ENCODE data around the gene TMEM121. TPM values are rescaled to one million over a fixed set of nuclear protein-coding genes. Genes with fewer than 3 reads are reported as not detected.

Gene TMEM121
- total and polyA plus RNA-seq, 8 donors = 2.4 to 5.4 (median 3.2) TPM

- Histone ChIP-seq H3K9me3 (no peaks in the 10 kb centered on the region), H3K27me3 (peaks cover 0 to 70% of the 10 kb centered on the region in 2 donors), H3K4me3 (no peak overlapping the region), H3K27ac (peak overlapping the region in 1 of 2 donors; percentile 97), H3K4me1 (peaks cover 61 to 99% of the 10 kb centered on the region in 2 donors), H3K36me3 (no peaks in the 10 kb centered on the region)
- TF ChIP-seq, protein P1, sequence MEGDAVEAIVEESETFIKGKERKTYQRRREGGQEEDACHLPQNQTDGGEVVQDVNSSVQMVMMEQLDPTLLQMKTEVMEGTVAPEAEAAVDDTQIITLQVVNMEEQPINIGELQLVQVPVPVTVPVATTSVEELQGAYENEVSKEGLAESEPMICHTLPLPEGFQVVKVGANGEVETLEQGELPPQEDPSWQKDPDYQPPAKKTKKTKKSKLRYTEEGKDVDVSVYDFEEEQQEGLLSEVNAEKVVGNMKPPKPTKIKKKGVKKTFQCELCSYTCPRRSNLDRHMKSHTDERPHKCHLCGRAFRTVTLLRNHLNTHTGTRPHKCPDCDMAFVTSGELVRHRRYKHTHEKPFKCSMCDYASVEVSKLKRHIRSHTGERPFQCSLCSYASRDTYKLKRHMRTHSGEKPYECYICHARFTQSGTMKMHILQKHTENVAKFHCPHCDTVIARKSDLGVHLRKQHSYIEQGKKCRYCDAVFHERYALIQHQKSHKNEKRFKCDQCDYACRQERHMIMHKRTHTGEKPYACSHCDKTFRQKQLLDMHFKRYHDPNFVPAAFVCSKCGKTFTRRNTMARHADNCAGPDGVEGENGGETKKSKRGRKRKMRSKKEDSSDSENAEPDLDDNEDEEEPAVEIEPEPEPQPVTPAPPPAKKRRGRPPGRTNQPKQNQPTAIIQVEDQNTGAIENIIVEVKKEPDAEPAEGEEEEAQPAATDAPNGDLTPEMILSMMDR (IDR thresholded peaks at IDR 0.05) = no peak
- intact Hi-C loops (cut with DNase I) = loop anchor here in 1 of 2 donors (5.0 kb wide), 1 partner anchor 113 kb away; no protein-coding TSS in a partner anchor
- ATAC-seq (no peak), DNase-seq (no peak)
These were observed 41.4 kb upstream of the TMEM121 start for GRCh38 chr14:105484997-105485393.

- H3K27me3 ChIP-seq = peaks cover 0 to 62% of the 10 kb centered on the region in 2 donors
- no peak overlapping the region for H3K4me3 ChIP-seq
- no peak for ATAC-seq
- H3K27ac ChIP-seq = peak overlapping the region in 1 of 2 donors; percentile 97
- peak in 1 of 4 donors; percentile 74 for DNase-seq
- H3K4me1 ChIP-seq = peaks cover 56 to 95% of the 10 kb centered on the region in 2 donors
- TF ChIP-seq, protein P1 (IDR thresholded peaks at IDR 0.05) = peak in 1 of 2 donors; percentile 24
- no peaks in the 10 kb centered on the region for H3K9me3 ChIP-seq
- intact Hi-C loops (cut with DNase I) = loop anchor here in 1 of 2 donors (5.0 kb wide), 1 partner anchor 113 kb away; no protein-coding TSS in a partner anchor
- H3K36me3 ChIP-seq = no peaks in the 10 kb centered on the region
These were observed 40.6 kb upstream of the TMEM121 start for GRCh38 chr14:105485739-105486162.

- H3K27ac ChIP-seq = peak within 1 kb of the TSS; percentile 85 to 97
- DNase-seq (no peak), ATAC-seq (no peak)
- H3K27me3 ChIP-seq = peaks cover 0 to 57% of the 10 kb centered on the region in 2 donors
- peaks cover 50 to 90% of the 10 kb centered on the region in 2 donors for H3K4me1 ChIP-seq
- H3K9me3 ChIP-seq = no peaks in the 10 kb centered on the region
- TF ChIP-seq, protein P1 (IDR thresholded peaks at IDR 0.05) = no peak
- no peaks in the 10 kb centered on the region for H3K36me3 ChIP-seq
- H3K4me3 ChIP-seq = peak within 1 kb of the TSS; percentile 46 to 81
- intact Hi-C loops (cut with DNase I) = loop anchor here in 1 of 2 donors (5.0 kb wide), 1 partner anchor 114 kb away; no protein-coding TSS in a partner anchor
These were observed 40.0 kb upstream of the TMEM121 start, which contains the start of gene CRIP1 for GRCh38 chr14:105486163-105486973. CRIP1 (plus strand) TSS chr14:105486886; CDS start chr14:105487260, 374 bp downstream.

DNA sequence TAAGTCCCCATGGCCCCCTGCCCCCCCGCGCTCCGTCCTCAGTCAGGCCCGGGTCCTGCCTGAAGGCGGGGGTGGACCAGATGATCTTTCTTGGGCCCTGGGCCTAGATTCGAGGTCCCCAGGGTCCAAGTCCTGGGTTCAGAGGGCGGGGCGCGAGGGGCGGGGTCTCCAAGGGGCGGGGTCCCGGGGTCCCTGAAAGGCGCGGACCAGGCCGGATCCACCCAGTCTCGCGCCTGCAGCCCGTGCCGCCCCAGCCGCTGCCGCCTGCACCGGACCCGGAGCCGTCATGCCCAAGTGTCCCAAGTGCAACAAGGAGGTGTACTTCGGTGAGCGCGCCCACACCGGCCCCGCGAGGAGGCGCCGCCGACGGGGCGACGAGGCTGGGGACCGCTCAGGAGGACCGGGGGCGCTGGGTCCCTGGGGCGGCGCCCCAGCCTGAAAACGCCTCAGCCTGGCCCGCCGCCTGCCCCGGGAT lies 39.4 kb upstream of the TMEM121 start:
- peaks cover 44 to 90% of the 10 kb centered on the region in 2 donors for H3K4me1 ChIP-seq
- TF ChIP-seq, protein P1 (IDR thresholded peaks at IDR 0.05) = no peak
- peak overlapping the region; percentile 85 to 97 for H3K27ac ChIP-seq
- intact Hi-C loops (cut with DNase I) = loop anchor here in 1 of 2 donors (5.0 kb wide), 1 partner anchor 115 kb away; no protein-coding TSS in a partner anchor
- DNase-seq (peak in 1 of 4 donors; percentile 70), ATAC-seq (no peak)
- H3K9me3 ChIP-seq = no peaks in the 10 kb centered on the region
- H3K27me3 ChIP-seq = peaks cover 0 to 51% of the 10 kb centered on the region in 2 donors
- no peaks in the 10 kb centered on the region for H3K36me3 ChIP-seq
- peak overlapping the region; percentile 46 to 81 for H3K4me3 ChIP-seq
